ENCODE measurements around the gene GAS2L3.
"Not testable (repeated sequence)": the region's sequence is repeated elsewhere in the genome, so short reads cannot be mapped to it uniquely, and the experiment has no call there.

GAS2L3 gene

GRCh38 chr12:100576331-100577036 is 3.0 kb downstream of the GAS2L3 start:
- DNase-seq = no peak

DNA sequence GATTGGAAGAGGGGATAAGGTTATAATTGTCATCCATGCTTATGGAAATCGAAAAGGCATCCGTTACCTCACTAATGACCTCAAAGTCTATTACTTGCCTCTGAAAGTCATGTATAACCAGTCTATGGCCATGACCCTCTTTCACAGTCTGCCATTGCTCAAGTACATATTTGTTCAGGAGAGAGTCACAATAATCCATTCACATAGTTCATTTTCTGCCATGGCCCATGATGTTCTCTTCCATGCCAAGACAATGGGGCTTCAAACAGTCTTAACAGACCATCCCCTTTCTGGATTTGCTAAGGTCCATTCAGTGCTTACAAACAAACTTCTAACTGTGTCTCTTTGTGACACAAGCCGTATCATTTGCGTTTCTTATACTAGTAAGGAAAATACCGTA is 5.4 kb downstream of the GAS2L3 start:
- DNase-seq = no peak

- DNase-seq = no peak
Observed at GRCh38 chr12:100579844-100580243, 6.4 kb downstream of the GAS2L3 start.

GRCh38 chr12:100584256-100584655 is 10.8 kb downstream of the GAS2L3 start:
- no peak for DNase-seq

DNA sequence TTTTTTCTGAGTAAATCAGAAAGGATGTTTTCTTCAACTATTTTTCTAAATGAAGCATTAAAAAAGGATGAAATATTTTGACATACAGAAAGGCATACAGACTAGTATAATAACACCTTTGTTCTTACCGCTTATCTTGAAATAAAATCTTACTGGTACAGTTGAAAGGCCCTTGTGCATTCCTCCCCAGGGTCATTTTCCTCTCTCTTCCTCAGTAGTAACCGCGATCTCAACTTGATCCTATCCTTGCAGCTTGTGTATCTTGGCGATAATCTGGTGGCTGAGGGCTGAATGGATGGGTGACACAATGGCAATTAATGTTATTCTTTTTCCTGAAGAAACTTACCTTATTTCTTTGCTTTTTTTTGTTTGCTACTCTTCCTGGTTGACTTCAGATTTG is 18.5 kb downstream of the GAS2L3 start:
- DNase-seq = no peak

- DNase-seq = no peak
Observed at GRCh38 chr12:100593490-100593889, 20.0 kb downstream of the GAS2L3 start.

GRCh38 chr12:100601626-100602025 is 28.1 kb downstream of the GAS2L3 start:
- no peak for DNase-seq

DNA sequence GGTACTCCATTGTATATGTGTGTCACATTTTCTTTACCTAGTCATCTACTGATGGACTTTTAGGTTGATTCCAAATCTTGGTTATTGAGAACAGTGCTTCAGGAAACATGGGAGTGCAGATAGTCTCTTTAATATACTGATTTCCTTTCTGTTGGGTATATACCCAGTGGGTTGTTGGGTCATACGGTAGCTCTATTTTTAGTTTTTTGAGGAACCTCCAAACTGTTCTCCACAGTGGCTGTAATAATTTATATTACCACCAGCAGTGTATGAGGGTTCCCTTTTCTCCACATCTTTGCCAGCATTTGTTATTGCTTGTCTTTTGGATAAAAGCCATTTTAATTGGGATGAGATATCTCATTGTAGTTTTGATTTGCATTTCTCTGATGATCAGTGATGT is 29.5 kb downstream of the GAS2L3 start:
- not testable (repeated sequence) for DNase-seq

DNA sequence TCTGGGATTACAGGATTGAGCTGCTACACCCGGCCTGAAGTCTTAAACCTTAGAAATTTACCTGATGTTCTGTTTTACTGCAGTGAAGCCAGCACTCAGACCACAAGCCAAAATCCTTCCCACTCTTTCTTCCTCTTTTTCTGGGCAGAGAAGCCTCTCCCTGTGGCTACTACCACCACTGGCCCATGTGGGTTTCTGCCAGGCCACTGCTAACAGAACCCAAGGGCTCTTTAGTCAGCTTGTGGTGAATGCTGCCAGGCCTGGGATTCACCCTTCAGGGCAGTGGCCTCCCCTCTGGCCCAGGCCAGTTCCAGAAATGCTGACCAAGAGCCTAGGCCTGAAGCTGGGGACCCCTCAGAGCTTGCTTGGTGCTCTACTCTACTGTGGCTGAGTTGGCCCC is 35.3 kb downstream of the GAS2L3 start:
- DNase-seq = no peak

DNA sequence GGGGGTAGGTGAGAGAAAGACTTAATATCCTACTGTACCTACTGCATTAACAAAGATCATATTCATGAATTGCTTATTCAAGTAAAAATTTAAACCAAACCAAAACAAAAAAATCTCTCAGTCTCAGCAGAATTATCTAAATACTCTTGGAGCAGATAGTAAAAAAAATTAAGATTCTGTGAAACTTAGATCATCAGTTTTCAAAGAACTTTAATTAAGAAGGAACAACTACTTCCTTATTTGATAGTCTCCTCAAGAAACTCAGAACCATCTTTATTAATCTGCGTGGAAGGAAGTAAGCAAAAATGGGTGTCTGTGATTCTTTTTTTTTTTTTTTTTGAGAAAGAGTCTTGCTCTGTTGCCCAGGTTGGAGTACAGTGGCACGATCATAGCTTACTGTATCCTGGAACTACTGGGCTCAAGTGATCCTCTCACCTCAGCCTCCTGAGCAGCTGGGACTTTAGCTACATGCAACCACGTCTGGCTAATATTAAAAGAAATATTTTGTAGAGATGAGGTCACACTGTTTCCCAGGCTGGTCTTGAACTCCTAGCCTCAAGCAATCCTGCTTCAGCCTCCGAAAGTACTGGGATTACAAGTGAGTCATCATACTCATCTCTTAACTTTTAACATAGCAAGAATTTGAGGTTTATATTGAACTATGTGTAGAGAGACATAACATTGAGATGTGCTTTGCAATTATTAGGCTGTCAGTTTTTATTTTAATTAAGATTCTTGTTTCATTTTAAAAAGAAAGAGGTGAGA is 37.4 kb downstream of the GAS2L3 start:
- DNase-seq = no peak

DNA sequence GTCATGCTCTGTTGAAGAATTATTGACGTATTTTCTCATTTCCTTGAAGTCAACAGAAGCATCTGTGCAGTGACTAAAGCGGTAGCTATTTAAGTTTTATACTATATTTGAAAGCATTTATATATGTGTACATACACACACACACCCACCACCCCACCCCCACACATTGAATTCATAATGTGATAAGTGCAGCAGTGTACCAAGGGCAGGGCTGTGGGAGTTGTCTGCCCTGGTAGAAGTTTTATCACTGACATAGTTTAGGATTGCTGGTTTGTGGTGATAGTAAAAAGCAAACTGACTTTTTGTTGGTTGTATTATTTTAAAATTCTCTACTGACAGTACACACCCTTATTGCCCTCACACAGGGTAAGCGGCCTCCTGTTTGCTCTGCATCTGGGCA is 39.1 kb downstream of the GAS2L3 start:
- no peak for DNase-seq

DNA sequence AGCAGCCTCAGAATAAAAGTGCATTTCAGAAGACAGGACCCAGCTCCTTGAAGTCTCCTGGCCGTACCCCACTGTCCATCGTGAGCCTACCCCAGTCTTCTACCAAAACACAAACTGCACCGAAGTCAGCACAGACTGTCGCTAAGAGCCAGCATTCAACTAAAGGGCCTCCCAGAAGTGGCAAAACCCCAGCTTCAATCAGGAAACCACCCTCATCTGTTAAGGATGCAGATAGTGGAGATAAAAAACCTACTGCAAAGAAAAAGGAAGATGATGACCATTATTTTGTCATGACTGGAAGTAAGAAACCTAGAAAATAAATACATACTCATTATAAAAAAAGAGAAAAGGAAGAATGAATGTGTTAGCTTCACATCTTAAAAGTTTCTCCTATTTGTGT is 51.1 kb downstream of the GAS2L3 start:
- no peak for DNase-seq

DNA sequence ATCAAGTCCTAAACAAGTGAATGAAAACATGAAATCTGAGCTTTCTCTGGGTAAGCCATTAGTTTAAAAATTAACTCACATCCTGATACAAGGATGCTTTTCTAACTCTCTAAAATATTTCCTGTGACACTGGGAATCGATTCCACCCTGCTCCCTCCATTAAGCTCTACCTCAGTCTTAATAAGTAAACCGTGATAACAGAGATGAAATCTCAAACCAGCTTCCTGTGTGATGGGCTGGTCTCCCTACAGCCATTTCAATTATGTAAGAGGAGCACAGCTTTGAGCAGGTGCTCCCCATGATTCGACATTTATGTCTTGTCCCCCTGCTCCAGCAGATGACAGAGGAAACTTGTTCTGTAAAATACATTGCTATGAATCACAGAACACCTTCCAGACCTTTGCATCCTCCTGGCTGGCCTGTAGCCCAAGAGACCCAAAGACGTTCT is 59.0 kb downstream of the GAS2L3 start:
- DNase-seq = no peak

DNA sequence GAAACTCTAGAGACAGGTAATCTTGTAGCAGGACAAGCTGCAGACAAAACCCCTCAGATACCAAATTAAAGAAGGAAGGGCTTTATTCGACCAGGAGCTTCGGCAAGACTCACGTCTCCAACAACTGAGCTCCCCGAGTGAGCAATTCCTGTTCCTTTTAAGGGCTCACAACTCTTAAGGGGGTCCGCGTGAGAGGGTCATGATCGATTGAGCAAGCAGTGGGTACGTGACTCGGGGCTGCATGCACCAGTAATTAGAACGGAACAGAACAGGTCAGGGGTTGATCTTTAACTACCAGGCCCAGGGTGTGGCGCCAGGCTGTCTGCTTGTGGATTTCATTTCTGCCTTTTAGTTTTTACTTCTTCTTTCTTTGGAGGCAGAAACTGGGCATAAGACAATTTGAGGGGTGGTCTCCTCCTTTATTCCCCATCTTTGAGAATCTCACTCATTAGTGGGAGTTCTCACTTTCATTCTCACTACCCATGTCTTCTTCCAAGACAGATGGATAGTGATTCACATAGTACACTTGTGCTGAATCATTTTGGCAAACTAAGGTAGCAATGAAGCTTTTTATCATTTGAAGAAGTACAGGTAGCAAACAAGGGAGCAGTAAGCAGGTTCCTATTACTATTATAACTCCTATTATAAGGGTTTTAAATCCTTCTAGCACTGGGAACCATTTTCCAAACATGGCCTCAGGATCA is 59.8 kb downstream of the GAS2L3 start:
- DNase-seq = not testable (repeated sequence)

- DNase-seq = no peak
Observed at GRCh38 chr12:100643246-100643645, 69.8 kb downstream of the GAS2L3 start.

DNA sequence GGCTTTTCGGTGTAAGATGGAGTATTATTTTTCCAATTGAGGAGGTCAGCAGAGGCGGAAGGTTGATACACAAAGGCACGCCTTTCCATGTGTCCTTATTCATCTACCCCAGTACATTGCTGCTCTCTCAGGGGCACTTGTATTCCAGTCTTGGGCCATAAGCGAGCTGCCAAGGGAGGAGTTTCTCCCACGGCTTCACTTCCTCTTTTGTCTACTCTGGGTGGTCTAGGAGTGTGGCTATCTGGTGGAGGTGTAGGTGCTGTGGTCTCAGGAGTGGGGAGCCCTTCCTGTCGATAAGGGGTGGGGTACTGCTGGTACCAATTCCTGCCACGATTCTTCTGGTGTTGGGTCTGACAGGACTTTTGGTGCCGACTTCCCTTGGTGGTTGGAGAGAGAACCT is 73.4 kb downstream of the GAS2L3 start:
- no peak for DNase-seq

- no peak for DNase-seq
Observed at GRCh38 chr12:100651108-100651507, 77.6 kb downstream of the GAS2L3 start.

DNA sequence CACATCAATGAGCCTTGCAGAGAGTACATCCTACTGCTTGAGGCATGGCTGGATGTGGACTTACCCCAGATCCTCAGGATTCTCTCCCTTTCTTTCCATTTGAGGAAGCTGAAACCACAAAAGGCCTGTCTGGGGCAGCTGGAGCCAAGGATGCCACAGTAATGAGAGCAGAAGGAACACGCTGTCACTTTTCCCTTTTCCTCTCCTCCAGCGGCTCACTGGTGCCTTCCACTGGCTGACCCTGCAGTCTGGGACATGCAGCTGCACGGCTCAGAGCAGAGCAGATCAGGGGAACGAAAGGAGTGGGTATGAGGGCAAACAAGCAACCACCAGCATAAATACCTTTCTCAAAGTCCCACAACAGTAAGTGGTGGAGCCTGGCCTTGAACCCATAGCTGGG is 78.2 kb downstream of the GAS2L3 start:
- no peak for DNase-seq

DNA sequence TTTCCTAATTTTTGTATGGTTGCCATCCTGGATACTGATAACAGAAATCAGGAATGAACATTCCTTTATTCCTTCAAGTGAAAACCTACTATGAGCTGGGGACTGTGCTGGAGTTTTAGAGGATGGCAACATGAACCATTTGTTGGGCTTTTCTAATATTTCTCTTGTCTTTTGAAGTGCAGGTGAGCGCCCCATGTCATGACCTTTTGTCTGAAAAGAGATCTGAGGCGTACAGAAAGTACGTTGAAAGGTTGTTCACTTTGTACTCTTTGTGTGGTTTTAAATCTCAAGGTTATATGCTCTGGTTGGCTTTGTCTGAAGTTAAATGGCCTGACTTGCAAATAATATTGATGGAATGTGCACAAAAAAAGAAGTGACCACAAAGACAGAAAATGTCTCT is 79.0 kb downstream of the GAS2L3 start:
- DNase-seq = no peak

DNA sequence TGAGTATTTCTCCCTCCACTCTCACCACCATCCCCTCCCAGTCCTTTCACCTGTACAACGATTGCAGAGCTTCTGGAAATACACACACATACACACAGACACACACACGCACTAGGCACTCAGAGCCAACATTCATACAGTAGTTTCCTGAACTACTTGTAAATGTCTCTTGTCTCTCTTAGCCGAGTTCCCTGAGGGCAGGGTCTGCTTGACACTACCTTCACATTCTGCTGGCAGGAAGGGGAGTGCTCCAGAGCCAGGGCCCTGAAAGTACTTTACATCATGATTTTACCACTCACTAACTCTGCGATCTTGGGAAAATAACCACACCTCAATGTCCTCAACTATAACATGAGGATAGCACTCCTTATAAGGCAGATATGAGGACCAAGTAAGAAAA is 82.7 kb downstream of the GAS2L3 start:
- DNase-seq = no peak

GRCh38 chr12:100656856-100657255 is 83.4 kb downstream of the GAS2L3 start:
- DNase-seq = no peak

- no peak for DNase-seq
Observed at GRCh38 chr12:100661300-100661951, 87.9 kb downstream of the GAS2L3 start.

DNA sequence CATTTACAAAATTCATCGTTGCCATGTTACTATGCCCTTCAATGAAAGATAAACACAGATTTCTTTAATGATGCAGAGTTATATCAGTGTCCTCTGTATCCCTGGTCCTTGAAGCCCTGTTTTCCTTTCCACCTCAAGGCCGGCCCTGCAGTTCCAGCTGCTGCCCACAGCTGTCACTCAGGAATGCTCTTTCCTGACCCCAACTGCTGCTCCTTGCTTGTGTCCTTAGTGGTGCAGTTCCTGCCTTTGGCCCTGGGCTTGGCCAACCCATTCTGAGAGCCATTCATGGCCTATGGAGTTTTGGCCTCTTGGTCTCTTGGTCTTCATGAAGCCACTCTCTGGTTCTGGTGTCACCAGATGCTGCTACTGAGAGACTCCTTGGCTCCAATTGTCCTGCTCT is 93.1 kb downstream of the GAS2L3 start:
- DNase-seq = no peak

Measured in activated CD4-positive, alpha-beta T cell treated with anti-CD3 and anti-CD28 coated beads, Interleukin-10, Interleukin-2, amounts not matched to agents 100 ng/mL and 50 ng/mL, durations not matched to agents 16 hours and 8 hours (primary cell).